Embryonic facial prominence (tissue), 1 donor: ENCODE measurements around the gene CDC42.

Experiments used
- DNase-seq: peaks from one replicate; pipeline ENCODE4 v3.0.0-alpha.2; 2016; ENCODE audit errors: extremely low spot score

CDC42 gene

GRCh38 chr1:22037520-22037919, 15.0 kb upstream of the CDC42 start:
- DNase-seq: no peak

GRCh38 chr1:22038036-22038435, 14.5 kb upstream of the CDC42 start:
- DNase-seq: no peak

- DNase-seq: no peak
Measured at GRCh38 chr1:22039594-22040285, 12.8 kb upstream of the CDC42 start.

GRCh38 chr1:22040286-22040623, 12.3 kb upstream of the CDC42 start:
- DNase-seq: no peak

- no peak for DNase-seq
Measured at GRCh38 chr1:22041505-22041904, 11.0 kb upstream of the CDC42 start.

GRCh38 chr1:22043198-22043769, 9.2 kb upstream of the CDC42 start:
- DNase-seq: no peak

- peak; percentile 56 for DNase-seq
Measured at GRCh38 chr1:22044690-22045420, 7.7 kb upstream of the CDC42 start.

- DNase-seq: no peak
Measured at GRCh38 chr1:22045604-22046228, 6.8 kb upstream of the CDC42 start.

- DNase-seq: no peak
Measured at GRCh38 chr1:22048351-22049192, 3.9 kb upstream of the CDC42 start.

GRCh38 chr1:22050330-22050729, 2.2 kb upstream of the CDC42 start:
- no peak for DNase-seq

- no peak for DNase-seq
Measured at GRCh38 chr1:22051607-22052114, 848 bp upstream of the CDC42 start.

GRCh38 chr1:22053017-22053860, 730 bp downstream of the CDC42 start:
- DNase-seq: peak; percentile 59

GRCh38 chr1:22053861-22054770, 1.6 kb downstream of the CDC42 start:
- no peak for DNase-seq

- no peak for DNase-seq
Measured at GRCh38 chr1:22055463-22055862, 3.0 kb downstream of the CDC42 start.

- DNase-seq: no peak
Measured at GRCh38 chr1:22056043-22056442, 3.5 kb downstream of the CDC42 start.

GRCh38 chr1:22056936-22057335, 4.4 kb downstream of the CDC42 start:
- DNase-seq: no peak

GRCh38 chr1:22057861-22058260, 5.4 kb downstream of the CDC42 start:
- DNase-seq: no peak

- no peak for DNase-seq
Measured at GRCh38 chr1:22064751-22065402, 12.4 kb downstream of the CDC42 start.

- no peak for DNase-seq
Measured at GRCh38 chr1:22071511-22071910, 19.0 kb downstream of the CDC42 start.
